Measurements from ENCODE around the gene MYO7A. TPM values are rescaled to one million over a fixed set of nuclear protein-coding genes. Genes with fewer than 3 reads are reported as not detected.

MYO7A gene
- total RNA-seq, 2 experiments from 2014 or later: 0.07 to 0.15 TPM

GRCh38 chr11:77118971-77119370 lies 9.1 kb upstream of the MYO7A start:
- Mint-ChIP-seq H3K4me3 (no peak overlapping the region), H3K9me3 (no peaks in the 10 kb centered on the region), H3K27me3 (no peaks in the 10 kb centered on the region), H3K4me1 (no peaks in the 10 kb centered on the region), H3K36me3 (ENCODE audit: low read depth) (no peaks in the 10 kb centered on the region), H3K27ac (no peak overlapping the region)
- ChIA-PET CTCF (no interaction called here), POLR2A (no interaction called here)
- DNase-seq: no peak

GRCh38 chr11:77119531-77119936 lies 8.5 kb upstream of the MYO7A start:
- Mint-ChIP-seq H3K36me3 (ENCODE audit: low read depth) (no peaks in the 10 kb centered on the region), H3K4me3 (no peak overlapping the region), H3K27me3 (no peaks in the 10 kb centered on the region), H3K9me3 (no peaks in the 10 kb centered on the region), H3K4me1 (no peaks in the 10 kb centered on the region), H3K27ac (no peak overlapping the region)
- DNase-seq: no peak
- POLR2A ChIA-PET: no interaction called here
- CTCF ChIA-PET: no interaction called here

GRCh38 chr11:77120571-77120970 lies 7.5 kb upstream of the MYO7A start:
- Mint-ChIP-seq H3K36me3 (ENCODE audit: low read depth) (no peaks in the 10 kb centered on the region), H3K4me1 (no peaks in the 10 kb centered on the region), H3K27ac (no peak overlapping the region), H3K27me3 (no peaks in the 10 kb centered on the region), H3K9me3 (no peaks in the 10 kb centered on the region), H3K4me3 (no peak overlapping the region)
- no peak for DNase-seq
- CTCF ChIA-PET: interaction anchor here (0.6 to 1.9 kb wide), 2 partner anchors 10 to 506 kb away, joined by 3 to 6 read pairs; no protein-coding TSS in a partner anchor
- POLR2A ChIA-PET: no interaction called here

- no peak overlapping the region for H3K4me3 Mint-ChIP-seq
- CTCF ChIA-PET: interaction anchor here (0.6 to 1.9 kb wide), 3 partner anchors 10 to 506 kb away, joined by 3 to 6 read pairs (median 3); no protein-coding TSS in a partner anchor
- H3K4me1 Mint-ChIP-seq: no peaks in the 10 kb centered on the region
- H3K27ac Mint-ChIP-seq: no peak overlapping the region
- H3K27me3 Mint-ChIP-seq: no peaks in the 10 kb centered on the region
- no peaks in the 10 kb centered on the region for H3K36me3 Mint-ChIP-seq (ENCODE audit: low read depth)
- no peak for DNase-seq
- POLR2A ChIA-PET: no interaction called here
- no peaks in the 10 kb centered on the region for H3K9me3 Mint-ChIP-seq
These were observed 6.9 kb upstream of the MYO7A start for GRCh38 chr11:77121096-77121640.

GRCh38 chr11:77121876-77122575 lies 6.0 kb upstream of the MYO7A start:
- H3K36me3 Mint-ChIP-seq (ENCODE audit: low read depth): no peaks in the 10 kb centered on the region
- no peaks in the 10 kb centered on the region for H3K27me3 Mint-ChIP-seq
- CTCF ChIA-PET: interaction anchor here (0.8 to 2.0 kb wide), 3 partner anchors 11 to 67 kb away, joined by 3 to 6 read pairs (median 5); no protein-coding TSS in a partner anchor
- no peaks in the 10 kb centered on the region for H3K9me3 Mint-ChIP-seq
- no peak overlapping the region for H3K27ac Mint-ChIP-seq
- H3K4me1 Mint-ChIP-seq: no peaks in the 10 kb centered on the region
- POLR2A ChIA-PET: no interaction called here
- no peak overlapping the region for H3K4me3 Mint-ChIP-seq
- DNase-seq: no peak

GRCh38 chr11:77122576-77123212 lies 5.4 kb upstream of the MYO7A start:
- Mint-ChIP-seq H3K9me3 (no peaks in the 10 kb centered on the region), H3K27ac (no peak overlapping the region)

GRCh38 chr11:77123591-77123990 lies 4.5 kb upstream of the MYO7A start:
- Mint-ChIP-seq H3K27ac (no peak overlapping the region), H3K4me1 (peaks cover 4% of the 10 kb centered on the region), H3K4me3 (no peak overlapping the region), H3K9me3 (no peaks in the 10 kb centered on the region), H3K27me3 (no peaks in the 10 kb centered on the region), H3K36me3 (ENCODE audit: low read depth) (no peaks in the 10 kb centered on the region)
- ChIA-PET CTCF (interaction anchor here (2.0 kb wide), 1 partner anchor 65 kb away, joined by 5 read pairs; no protein-coding TSS in a partner anchor), POLR2A (no interaction called here)
- no peak for DNase-seq

More at GRCh38 chr11:77122576-77123212, 5.4 kb upstream of the MYO7A start:
- DNase-seq: no peak
- peaks cover 4% of the 10 kb centered on the region for H3K4me1 Mint-ChIP-seq
- no peak overlapping the region for H3K4me3 Mint-ChIP-seq
- H3K27me3 Mint-ChIP-seq: no peaks in the 10 kb centered on the region
- ChIA-PET POLR2A (no interaction called here), CTCF (interaction anchor here (0.5 to 2.0 kb wide), 2 partner anchors 66 to 1242 kb away, joined by 5 to 6 read pairs; no protein-coding TSS in a partner anchor)
- no peaks in the 10 kb centered on the region for H3K36me3 Mint-ChIP-seq (ENCODE audit: low read depth)

GRCh38 chr11:77124041-77124440 lies 4.0 kb upstream of the MYO7A start:
- no peak overlapping the region for H3K27ac Mint-ChIP-seq
- peaks cover 4% of the 10 kb centered on the region for H3K4me1 Mint-ChIP-seq
- ChIA-PET POLR2A (no interaction called here), CTCF (interaction anchor here (0.9 kb wide), 1 partner anchor 14 kb away, joined by 3 read pairs; no protein-coding TSS in a partner anchor)
- no peaks in the 10 kb centered on the region for H3K9me3 Mint-ChIP-seq
- no peaks in the 10 kb centered on the region for H3K36me3 Mint-ChIP-seq (ENCODE audit: low read depth)
- H3K27me3 Mint-ChIP-seq: no peaks in the 10 kb centered on the region
- H3K4me3 Mint-ChIP-seq: no peak overlapping the region
- DNase-seq: no peak

GRCh38 chr11:77124488-77124887 lies 3.6 kb upstream of the MYO7A start:
- H3K27ac Mint-ChIP-seq: no peak overlapping the region
- H3K4me1 Mint-ChIP-seq: peaks cover 4% of the 10 kb centered on the region
- no peaks in the 10 kb centered on the region for H3K9me3 Mint-ChIP-seq
- no peak for DNase-seq
- H3K4me3 Mint-ChIP-seq: no peak overlapping the region
- no peaks in the 10 kb centered on the region for H3K36me3 Mint-ChIP-seq (ENCODE audit: low read depth)
- no peaks in the 10 kb centered on the region for H3K27me3 Mint-ChIP-seq
- ChIA-PET POLR2A (no interaction called here), CTCF (interaction anchor here (0.9 kb wide), 1 partner anchor 14 kb away, joined by 3 read pairs; no protein-coding TSS in a partner anchor)

GRCh38 chr11:77125191-77125590 lies 2.9 kb upstream of the MYO7A start:
- Mint-ChIP-seq H3K27ac (no peak overlapping the region), H3K27me3 (no peaks in the 10 kb centered on the region), H3K4me1 (peaks cover 4% of the 10 kb centered on the region), H3K9me3 (no peaks in the 10 kb centered on the region), H3K36me3 (ENCODE audit: low read depth) (no peaks in the 10 kb centered on the region), H3K4me3 (no peak overlapping the region)
- POLR2A ChIA-PET: no interaction called here
- CTCF ChIA-PET: interaction anchor here (2.6 kb wide), 1 partner anchor 13 kb away, joined by 10 read pairs; no protein-coding TSS in a partner anchor
- no peak for DNase-seq

GRCh38 chr11:77125695-77126094 lies 2.4 kb upstream of the MYO7A start:
- H3K27ac Mint-ChIP-seq: no peak overlapping the region
- no peak overlapping the region for H3K4me3 Mint-ChIP-seq
- H3K27me3 Mint-ChIP-seq: no peaks in the 10 kb centered on the region
- peaks cover 4% of the 10 kb centered on the region for H3K4me1 Mint-ChIP-seq
- H3K9me3 Mint-ChIP-seq: no peaks in the 10 kb centered on the region
- ChIA-PET POLR2A (no interaction called here), CTCF (interaction anchor here (0.6 to 2.6 kb wide), 2 partner anchors 13 to 772 kb away, joined by 3 to 10 read pairs; no protein-coding TSS in a partner anchor)
- DNase-seq: no peak
- H3K36me3 Mint-ChIP-seq (ENCODE audit: low read depth): no peaks in the 10 kb centered on the region

GRCh38 chr11:77126156-77126775 lies 1.8 kb upstream of the MYO7A start:
- CTCF ChIA-PET: interaction anchor here (0.6 to 2.7 kb wide), 17 partner anchors 9 to 771 kb away, joined by 3 to 32 read pairs (median 5); no protein-coding TSS in a partner anchor
- Mint-ChIP-seq H3K4me1 (peaks cover 4% of the 10 kb centered on the region), H3K4me3 (no peak overlapping the region), H3K27me3 (no peaks in the 10 kb centered on the region), H3K27ac (no peak overlapping the region), H3K9me3 (no peaks in the 10 kb centered on the region), H3K36me3 (ENCODE audit: low read depth) (no peaks in the 10 kb centered on the region)
- no peak for DNase-seq
- POLR2A ChIA-PET: no interaction called here

- Mint-ChIP-seq H3K27me3 (no peaks in the 10 kb centered on the region), H3K4me1 (peaks cover 4% of the 10 kb centered on the region), H3K27ac (no peak overlapping the region), H3K4me3 (no peak overlapping the region), H3K36me3 (ENCODE audit: low read depth) (no peaks in the 10 kb centered on the region), H3K9me3 (no peaks in the 10 kb centered on the region)
- no peak for DNase-seq
- ChIA-PET POLR2A (no interaction called here), CTCF (interaction anchor here (0.6 to 2.9 kb wide), 25 partner anchors 10 to 743 kb away, joined by 3 to 32 read pairs (median 5); no protein-coding TSS in a partner anchor)
These were observed 1.2 kb upstream of the MYO7A start for GRCh38 chr11:77126861-77127234.

Data from activated CD4-positive, alpha-beta T cell treated with anti-CD3 and anti-CD28 coated beads, Interleukin-2, amount 10 ng/mL, durations not matched to agents 7 days and 5 days (primary cell).